Measurements from ENCODE around the gene JUP.

The JUP gene

DNA sequence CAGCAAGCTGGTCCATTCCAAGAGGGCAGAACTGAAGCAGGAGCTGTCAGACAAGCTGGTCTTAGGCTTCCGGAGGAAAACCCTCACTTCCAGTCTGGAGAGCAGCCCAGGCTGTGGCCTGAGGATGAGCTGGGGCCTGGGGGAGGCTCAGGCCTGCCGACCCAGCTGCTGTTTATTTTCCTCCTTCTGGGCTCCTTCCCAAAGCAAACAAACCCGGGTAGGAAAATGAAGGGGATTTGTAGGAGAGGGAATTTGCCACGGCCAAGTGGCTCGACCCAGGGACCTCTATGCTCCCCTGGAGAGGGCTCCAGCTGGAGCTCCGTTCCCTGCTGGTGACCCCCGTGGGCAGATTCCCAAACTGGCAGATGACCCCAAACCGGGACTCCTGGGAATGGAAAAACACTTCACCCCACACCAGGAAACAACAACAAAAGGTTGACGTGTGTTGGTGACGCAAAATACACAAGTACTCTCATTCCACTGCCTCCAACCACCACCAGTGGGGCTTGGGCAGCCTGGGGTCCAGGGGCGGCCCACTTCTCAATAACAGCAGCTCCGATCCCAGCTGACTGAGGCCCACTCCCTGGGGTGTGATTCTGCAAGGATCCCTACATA is 8.8 kb downstream of the JUP start:
- DNase-seq = peak; percentile 96

- no peak for DNase-seq
These were observed 9.3 kb downstream of the JUP start for GRCh38 chr17:41777157-41777573.

DNA sequence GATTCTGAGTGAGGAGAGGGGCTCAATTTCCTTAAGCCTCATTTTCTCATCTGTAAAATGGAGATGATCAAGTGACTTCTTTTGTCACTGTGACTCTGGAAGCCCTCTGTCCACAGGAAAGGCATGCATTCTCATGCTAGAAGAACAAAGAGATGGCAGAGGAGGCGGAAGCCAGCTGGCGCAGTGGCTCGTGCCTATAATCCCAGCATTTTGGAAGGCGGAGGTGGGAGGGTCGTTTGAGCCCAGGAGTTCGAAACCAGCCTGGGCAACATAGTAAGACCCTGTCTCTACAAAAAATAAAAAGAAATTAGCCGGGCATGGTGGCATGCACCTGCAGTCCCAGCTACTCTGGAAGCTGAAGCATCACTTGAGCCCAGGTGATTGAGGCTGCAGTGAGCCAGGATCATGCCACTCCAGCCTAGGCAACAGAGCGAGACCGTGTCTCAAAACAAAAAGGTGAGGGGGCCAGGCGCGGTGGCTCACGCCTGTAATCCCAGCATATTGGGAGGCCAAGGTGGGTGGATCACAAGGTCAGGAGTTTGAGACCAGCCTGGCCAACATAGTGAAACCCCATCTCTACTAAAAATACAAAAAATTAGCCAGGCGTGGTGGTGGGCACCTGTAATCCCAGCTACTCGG is 10.1 kb downstream of the JUP start:
- peak; percentile 38 for DNase-seq

- DNase-seq = no peak
These were observed 10.9 kb downstream of the JUP start for GRCh38 chr17:41775394-41776226.

GRCh38 chr17:41773731-41774193 is 12.7 kb downstream of the JUP start:
- no peak for DNase-seq

DNA sequence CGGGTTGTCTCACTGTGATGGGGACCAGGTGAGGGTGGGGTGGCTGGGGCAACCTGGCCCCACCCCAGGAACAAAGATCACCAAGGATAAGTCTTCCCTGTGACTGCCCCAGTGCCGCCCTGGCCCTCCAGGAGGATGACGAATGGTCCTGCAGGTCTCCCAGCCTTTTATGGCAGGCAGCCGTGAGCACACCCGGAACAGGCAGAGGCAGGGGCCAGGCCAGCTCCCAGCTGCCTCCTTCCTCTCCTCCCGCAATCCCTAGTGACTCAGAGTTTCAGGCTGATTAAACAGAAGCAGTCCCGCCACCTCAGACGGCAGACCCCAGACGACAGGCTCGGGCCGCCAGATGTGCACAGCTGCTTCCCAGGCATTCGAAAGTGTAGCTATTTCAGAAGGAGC is 13.3 kb downstream of the JUP start:
- DNase-seq = no peak

DNA sequence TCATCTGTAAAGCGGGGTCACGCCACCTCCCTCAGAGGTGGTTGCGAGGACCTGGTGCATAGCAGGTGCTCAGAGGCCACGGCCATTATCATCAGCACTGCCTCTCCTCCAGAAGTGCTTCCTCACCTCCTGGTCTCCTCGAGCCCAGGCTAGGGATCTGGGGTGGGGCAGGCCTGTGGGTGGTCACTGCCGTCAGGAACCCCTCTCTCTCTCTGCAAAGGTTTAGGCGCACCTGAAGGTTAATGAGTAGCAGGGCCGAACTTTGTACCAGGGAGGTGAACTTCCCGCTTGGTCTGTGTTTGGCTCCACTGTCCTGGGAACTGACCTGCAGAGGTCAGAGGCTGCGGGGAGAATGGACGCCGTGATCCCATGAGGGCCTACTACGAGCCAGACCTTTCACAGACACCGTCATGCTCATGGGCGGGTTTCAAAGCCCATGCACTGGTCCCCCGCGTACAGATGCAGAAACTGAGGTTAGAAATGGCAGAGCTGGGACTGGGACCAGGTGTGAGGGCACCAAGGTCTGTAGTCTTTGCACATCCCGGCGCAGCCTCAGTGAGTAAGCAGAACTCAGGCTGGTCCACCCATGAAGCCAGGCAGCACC is 13.8 kb downstream of the JUP start:
- DNase-seq = no peak

GRCh38 chr17:41772218-41772585 is 14.3 kb downstream of the JUP start:
- DNase-seq = no peak

- no peak for DNase-seq
These were observed 14.9 kb downstream of the JUP start for GRCh38 chr17:41771389-41772206.

GRCh38 chr17:41769985-41770384 is 16.5 kb downstream of the JUP start:
- no peak for DNase-seq

DNA sequence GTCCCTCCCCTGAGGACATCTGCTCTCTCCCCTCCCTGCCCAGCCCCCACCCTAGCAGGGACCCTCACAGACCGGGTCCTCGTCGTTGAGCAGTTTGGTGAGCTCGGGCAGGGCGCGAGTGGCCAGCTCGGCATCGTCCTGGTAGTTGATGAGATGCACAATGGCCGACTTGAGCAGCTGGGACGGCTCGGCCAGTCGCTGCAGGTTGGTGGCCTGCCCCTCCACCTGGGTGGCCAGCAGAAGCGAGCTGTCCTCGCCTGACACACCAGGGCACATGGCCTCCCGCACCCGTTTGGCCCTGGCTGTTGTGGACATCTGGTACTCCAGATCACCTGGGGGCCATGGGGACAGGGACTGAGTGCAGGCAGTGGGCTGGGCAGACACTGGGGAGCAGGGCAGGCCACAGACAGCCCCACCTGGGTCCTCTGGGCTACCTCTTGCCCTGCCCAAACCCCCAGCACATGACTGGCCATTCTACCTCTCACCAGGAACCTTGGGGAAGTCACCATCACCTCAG is 17.1 kb downstream of the JUP start:
- no peak for DNase-seq

DNA sequence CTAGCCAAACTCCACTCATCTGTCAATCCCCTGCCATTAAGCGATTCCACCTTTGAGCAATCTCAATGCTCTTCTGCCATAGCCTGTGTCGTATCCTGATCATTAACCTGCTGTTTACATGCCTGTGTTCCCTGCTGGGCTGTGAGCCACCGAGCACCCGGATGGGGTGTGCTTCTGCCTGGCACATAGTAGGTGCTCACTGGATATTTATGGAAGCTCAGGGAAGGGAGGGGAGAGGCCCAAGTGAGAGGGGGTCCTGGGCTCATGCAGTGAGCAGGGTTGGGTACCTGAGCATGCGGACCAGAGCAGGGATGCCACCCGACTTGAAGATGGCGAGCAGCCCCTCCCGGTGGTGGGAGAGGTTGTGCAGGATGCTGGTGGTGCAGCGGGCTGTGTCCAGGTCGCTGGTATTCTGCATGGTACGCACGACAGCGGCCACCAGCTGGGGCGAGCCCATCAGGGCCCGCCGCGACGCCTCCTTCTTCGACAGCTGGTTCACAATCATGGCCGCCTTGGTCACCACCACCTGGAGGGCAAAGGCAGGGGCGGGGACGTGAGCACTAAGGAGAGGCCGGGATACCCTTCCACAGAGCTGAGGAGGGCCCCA is 17.7 kb downstream of the JUP start:
- no peak for DNase-seq

GRCh38 chr17:41767324-41768042 is 19.0 kb downstream of the JUP start:
- no peak for DNase-seq

GRCh38 chr17:41766135-41766534 is 20.4 kb downstream of the JUP start:
- no peak for DNase-seq

DNA sequence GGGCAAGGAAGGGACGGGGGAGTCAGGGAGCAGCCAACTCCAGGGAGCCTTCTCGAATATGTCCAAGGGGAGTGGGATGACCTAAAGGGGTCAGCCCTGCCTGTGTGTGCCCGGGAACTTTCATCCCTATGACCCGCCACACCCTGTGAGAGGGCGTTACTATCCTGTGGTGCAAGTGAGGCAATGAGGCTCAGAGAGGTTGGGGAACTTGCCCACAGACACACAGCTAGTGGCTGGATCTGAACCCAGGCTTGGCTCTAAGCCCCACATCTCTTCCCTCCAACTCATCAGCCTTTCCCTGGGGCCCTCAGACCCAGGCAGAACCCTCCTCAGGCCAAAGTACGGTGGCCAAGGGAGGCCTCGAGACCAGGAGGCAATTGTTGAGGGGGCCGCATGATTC is 23.2 kb downstream of the JUP start:
- no peak for DNase-seq

DNA sequence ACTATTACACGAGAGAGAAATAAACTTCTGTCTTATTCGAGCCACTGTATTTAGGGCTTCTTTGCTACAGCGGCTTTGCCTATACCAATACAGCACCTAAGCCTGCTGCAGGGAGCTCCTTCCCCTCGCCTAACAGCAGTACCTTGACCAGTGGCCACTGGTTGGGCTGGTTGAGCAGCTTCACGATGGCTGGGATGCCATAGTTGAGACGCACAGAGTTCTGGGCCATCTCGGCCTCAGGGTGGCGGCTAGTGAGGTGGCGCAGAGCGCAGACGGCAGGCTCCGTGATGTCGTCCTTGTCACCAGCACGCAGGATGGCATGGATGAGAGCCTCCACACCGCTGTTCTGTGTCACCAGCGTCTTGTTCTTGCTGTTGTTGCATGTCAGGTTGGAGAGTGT is 23.7 kb downstream of the JUP start:
- DNase-seq = no peak

- no peak for DNase-seq
These were observed 24.1 kb downstream of the JUP start for GRCh38 chr17:41762391-41762790.

DNA sequence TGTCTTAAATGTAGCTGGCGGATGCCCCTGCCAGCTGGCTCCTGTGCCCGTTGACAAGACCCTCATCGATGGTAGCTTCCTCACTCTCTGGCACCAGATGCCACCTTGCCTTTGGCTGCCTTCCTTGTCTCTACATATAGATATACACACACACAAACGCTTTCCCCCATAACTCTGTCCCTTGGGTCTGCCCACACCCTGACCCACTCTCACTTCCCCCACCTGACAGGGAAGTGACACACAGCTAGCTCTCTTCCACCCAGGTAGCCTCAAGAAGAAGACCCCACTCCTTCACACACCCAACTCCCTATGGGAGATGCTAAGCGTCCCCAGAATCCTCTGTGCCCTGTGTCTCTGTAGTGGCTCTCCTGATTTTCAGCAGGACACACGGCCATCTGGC is 25.6 kb downstream of the JUP start:
- DNase-seq = no peak

- DNase-seq = no peak
These were observed 27.9 kb downstream of the JUP start for GRCh38 chr17:41758601-41759000.

GRCh38 chr17:41754066-41754465 is 32.4 kb downstream of the JUP start:
- no peak for DNase-seq

DNA sequence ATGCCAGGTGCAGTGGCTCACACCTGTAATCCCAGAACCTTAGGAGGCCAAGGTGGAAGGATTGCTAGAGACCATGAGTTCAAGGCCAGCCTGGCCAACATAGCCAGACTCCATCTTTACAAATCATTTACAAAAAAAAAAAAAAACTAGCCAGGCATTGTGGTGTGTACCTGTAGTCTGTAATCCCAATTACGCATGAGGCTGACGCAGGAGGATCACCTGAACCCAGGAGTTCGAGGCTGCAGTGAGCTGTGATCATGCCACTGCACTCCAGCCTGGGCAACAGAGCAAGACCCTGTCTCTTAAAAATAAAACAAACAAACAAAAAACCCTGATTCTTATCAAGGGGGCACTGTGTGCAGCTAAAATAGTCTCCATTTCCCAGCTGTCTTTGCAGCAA is 35.2 kb downstream of the JUP start:
- DNase-seq = no peak
